Activated CD4-positive, alpha-beta T cell treated with anti-CD3 and anti-CD28 coated beads for 48 hours (primary cell): ENCODE data around the gene VIPAS39.

Experiments used
- DNase-seq: peaks from one replicate; pipeline ENCODE4 v3.0.0-alpha.2; 2020

Gene VIPAS39

GRCh38 chr14:77400216-77400615 lies 57.2 kb downstream of the VIPAS39 start:
- DNase-seq: no peak

GRCh38 chr14:77390188-77390587 lies 67.2 kb downstream of the VIPAS39 start:
- DNase-seq: no peak

GRCh38 chr14:77378701-77379100 lies 78.7 kb downstream of the VIPAS39 start:
- no peak for DNase-seq

- DNase-seq: no peak
Observed at GRCh38 chr14:77377502-77377844, 79.9 kb downstream of the VIPAS39 start.

GRCh38 chr14:77376771-77377501 lies 80.5 kb downstream of the VIPAS39 start, which contains the start of the genes SAMD15 and TMED8:
TSS of gene SAMD15 (plus strand) at chr14:77377379. CDS start at chr14:77377419, 40 bp downstream.
TSS of gene TMED8 (minus strand) at chr14:77377094. CDS start at chr14:77377053, 41 bp downstream.
- peak; percentile 87 for DNase-seq
